OCI-LY7 (cell line): ENCODE measurements around the gene LRRK1. TPM values are rescaled to one million over a fixed set of nuclear protein-coding genes. Genes with fewer than 3 reads are reported as not detected.

ENCODE experiments used
- BruUV-seq: library from RNA; stranded (reverse); fragments of 400-500 nt; replicated peaks from 2 replicates; lab custom pipeline; 2021; lab: Mats Ljungman, UMichigan
- CTCF ChIA-PET: fragments of 300-600 bp; sonication (Branson Sonifier 250); formaldehyde crosslinking; loops from one replicate; lab custom pipeline; 2022; ENCODE audit warnings: antibody characterized with exemption; ENCODE audit not compliant: unreplicated experiment; lab: Charles Lee
- POLR2A ChIA-PET: fragments of 300-600 bp; sonication (Branson Sonifier 250); formaldehyde crosslinking; loops from one replicate; lab custom pipeline; 2022; ENCODE audit warnings: antibody characterized with exemption; lab: Charles Lee
- DNase-seq: peaks from one replicate; pipeline ENCODE4 v3.0.0-alpha.2; 2015; ENCODE audit warnings: low spot score
- H2AFZ ChIP-seq: fragments of 200-600 bp; sonication (generic), shearing (Covaris generic); 2 replicates; pipeline ENCODE4 v1.6.1; 2014; ENCODE audit warnings: mild to moderate bottlenecking, antibody characterized with exemption, low read length, moderate library complexity
- H3K27ac ChIP-seq: fragments of 200-600 bp; sonication (generic); 2 replicates; pipeline ENCODE4 v1.5.1; 2014; ENCODE audit warnings: mixed run types, low read depth, mild to moderate bottlenecking, moderate library complexity, low read length, inconsistent platforms; ENCODE audit not compliant: poor library complexity, severe bottlenecking
- H3K36me3 ChIP-seq: fragments of 200-600 bp; sonication (generic); 2 replicates; pipeline ENCODE4 v1.6.1; 2014; ENCODE audit warnings: mild to moderate bottlenecking, antibody characterized with exemption, low read length, moderate library complexity, mixed read lengths; ENCODE audit not compliant: insufficient read depth
- H3K4me1 ChIP-seq: fragments of 200-600 bp; sonication (generic); 2 replicates; pipeline ENCODE4 v1.5.1; 2014; ENCODE audit warnings: mild to moderate bottlenecking, low read length; ENCODE audit not compliant: insufficient read depth, poor library complexity, severe bottlenecking
- H3K4me2 ChIP-seq: fragments of 200-600 bp; sonication (generic); 2 replicates; pipeline ENCODE4 v1.6.1; 2014; ENCODE audit warnings: mild to moderate bottlenecking, low read length
- H3K4me3 ChIP-seq: fragments of 200-600 bp; sonication (generic); 2 replicates; pipeline ENCODE4 v1.5.1; 2014; ENCODE audit warnings: mild to moderate bottlenecking, low read depth, low read length; ENCODE audit not compliant: poor library complexity, severe bottlenecking
- H3K79me2 ChIP-seq: fragments of 200-600 bp; sonication (generic); 2 replicates; pipeline ENCODE4 v1.6.1; 2016; ENCODE audit warnings: low read depth, mild to moderate bottlenecking, low read length, moderate library complexity, mixed read lengths; ENCODE audit not compliant: insufficient read depth
- H3K9me2 ChIP-seq: fragments of 200-600 bp; sonication (generic); 2 replicates; pipeline ENCODE4 v1.6.1; 2016; ENCODE audit warnings: mild to moderate bottlenecking, low read length, mixed read lengths; ENCODE audit not compliant: insufficient read depth
- H3K9me3 ChIP-seq: fragments of 200-600 bp; sonication (generic); 2 replicates; pipeline ENCODE4 v1.6.1; 2014; ENCODE audit warnings: mild to moderate bottlenecking, mixed run types, low read length, mixed read lengths
- H4K20me1 ChIP-seq: fragments of 200-600 bp; sonication (generic); 2 replicates; pipeline ENCODE4 v1.6.1; 2014; ENCODE audit warnings: mild to moderate bottlenecking, antibody characterized with exemption, low read length, moderate library complexity, mixed read lengths; ENCODE audit not compliant: insufficient read depth
- EZH2phosphoT487 ChIP-seq: fragments of 200-600 bp; sonication (generic); IDR thresholded peaks from 2 replicates; pipeline ENCODE4 v1.6.1; 2018; ENCODE audit warnings: low read depth, borderline replicate concordance, mild to moderate bottlenecking, mixed run types, antibody characterized with exemption, low read length, moderate library complexity, mixed read lengths
- intact Hi-C: fragments of 100-400 bp; cut with micrococcal nuclease; formaldehyde crosslinking; loops from one replicate; pipeline ENCODE4 v1.10.0; 2022; ENCODE audit not compliant: unreplicated experiment
- total RNA-seq, 2 experiments: library from RNA; depleted of rRNA in 1 of 2; stranded (reverse); fragments of >200 nt in 1 of 2; shearing (Covaris generic) in 1 of 2; gene quantifications; 2 replicates each; pipeline ENCODE4 v1.2.3, GENCODE V29; 2014 to 2022
- TF ChIP-seq, protein P1 (sequence below): fragments of 200-600 bp; sonication (generic); conservative IDR thresholded peaks from 2 replicates; pipeline ENCODE4 v1.5.1; 2014; ENCODE audit warnings: mild to moderate bottlenecking, antibody characterized with exemption, low read length, moderate library complexity, mixed read lengths

Gene LRRK1
- total RNA-seq, 2 experiments from 2014 or later, result 92.3 to 233 TPM

DNA sequence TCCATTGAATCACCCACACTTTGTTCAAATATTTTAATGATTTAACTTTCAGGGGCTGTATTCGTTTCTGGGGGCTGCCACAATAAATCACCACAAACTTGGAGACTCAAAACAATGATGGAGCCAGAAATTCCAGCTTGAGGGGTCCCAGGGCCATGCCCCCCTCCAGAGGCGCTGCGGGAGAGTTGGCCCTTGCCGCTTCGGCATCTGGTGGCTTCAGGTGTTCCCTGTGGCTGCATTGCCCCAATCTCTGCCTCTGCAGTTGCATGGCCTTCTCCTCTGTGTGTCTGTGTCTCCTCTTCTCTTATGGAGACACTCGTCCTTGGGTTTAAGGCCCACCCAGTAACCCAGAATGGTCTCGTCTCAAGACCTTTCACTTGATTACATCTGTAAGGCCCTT, 187.9 kb downstream of the LRRK1 start:
- BruUV-seq, result no TSS peak

DNA sequence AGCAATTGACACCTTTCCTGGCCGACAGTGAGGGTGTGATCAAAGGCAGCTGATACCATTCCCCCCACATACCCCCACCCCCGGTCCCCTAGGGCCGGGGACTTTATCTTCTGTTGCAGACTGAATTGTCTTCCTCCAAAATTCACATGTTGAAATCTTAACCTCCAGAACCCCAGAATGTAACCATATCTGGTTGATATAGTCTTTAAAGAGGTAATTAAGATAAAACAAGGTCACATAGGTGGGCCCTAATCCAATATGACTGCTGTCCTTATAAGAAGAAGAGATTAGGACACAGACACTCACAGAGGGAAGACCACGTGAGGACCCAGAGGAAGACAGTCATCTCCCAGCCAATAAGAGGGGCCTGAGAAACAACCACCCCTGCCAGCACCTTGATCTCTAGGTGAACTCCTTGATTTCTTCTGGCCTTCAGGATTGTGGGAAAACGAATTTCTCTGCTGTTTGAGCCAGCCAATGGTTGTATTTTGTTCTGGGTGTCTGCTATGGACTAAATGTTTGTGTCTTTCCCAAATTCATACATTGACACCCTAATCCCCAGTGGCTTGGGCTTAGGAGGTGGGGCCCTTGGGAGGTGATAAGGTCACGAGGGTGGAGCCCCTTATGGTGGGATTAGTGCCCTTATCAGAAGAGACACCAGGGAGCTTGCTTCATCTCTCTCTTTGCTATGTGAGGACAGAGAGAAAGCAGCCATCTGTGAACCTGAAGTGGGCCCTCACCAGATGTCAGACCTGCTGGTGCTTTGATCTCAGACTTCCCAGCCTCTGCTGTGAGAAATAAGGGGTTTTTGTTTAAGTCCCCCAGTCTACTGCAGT, 188.7 kb downstream of the LRRK1 start:
- H2AFZ ChIP-seq, result no peak overlapping the region
- no peaks in the 10 kb centered on the region for H3K36me3 ChIP-seq
- intact Hi-C loops, result no loop called here
- no peak for DNase-seq
- no peaks in the 10 kb centered on the region for H3K9me3 ChIP-seq
- no peaks in the 10 kb centered on the region for H3K4me1 ChIP-seq
- TF ChIP-seq, protein P1, sequence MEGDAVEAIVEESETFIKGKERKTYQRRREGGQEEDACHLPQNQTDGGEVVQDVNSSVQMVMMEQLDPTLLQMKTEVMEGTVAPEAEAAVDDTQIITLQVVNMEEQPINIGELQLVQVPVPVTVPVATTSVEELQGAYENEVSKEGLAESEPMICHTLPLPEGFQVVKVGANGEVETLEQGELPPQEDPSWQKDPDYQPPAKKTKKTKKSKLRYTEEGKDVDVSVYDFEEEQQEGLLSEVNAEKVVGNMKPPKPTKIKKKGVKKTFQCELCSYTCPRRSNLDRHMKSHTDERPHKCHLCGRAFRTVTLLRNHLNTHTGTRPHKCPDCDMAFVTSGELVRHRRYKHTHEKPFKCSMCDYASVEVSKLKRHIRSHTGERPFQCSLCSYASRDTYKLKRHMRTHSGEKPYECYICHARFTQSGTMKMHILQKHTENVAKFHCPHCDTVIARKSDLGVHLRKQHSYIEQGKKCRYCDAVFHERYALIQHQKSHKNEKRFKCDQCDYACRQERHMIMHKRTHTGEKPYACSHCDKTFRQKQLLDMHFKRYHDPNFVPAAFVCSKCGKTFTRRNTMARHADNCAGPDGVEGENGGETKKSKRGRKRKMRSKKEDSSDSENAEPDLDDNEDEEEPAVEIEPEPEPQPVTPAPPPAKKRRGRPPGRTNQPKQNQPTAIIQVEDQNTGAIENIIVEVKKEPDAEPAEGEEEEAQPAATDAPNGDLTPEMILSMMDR, result no peak
- no peak for TF ChIP-seq EZH2phosphoT487
- no peak overlapping the region for H3K4me2 ChIP-seq
- no peaks in the 10 kb centered on the region for H3K79me2 ChIP-seq
- no peaks in the 10 kb centered on the region for H4K20me1 ChIP-seq
- ChIA-PET POLR2A (no interaction called here), CTCF (no interaction called here)
- H3K27ac ChIP-seq, result no peak overlapping the region
- no TSS peak for BruUV-seq
- H3K4me3 ChIP-seq, result no peak overlapping the region
- H3K9me2 ChIP-seq, result no peaks in the 10 kb centered on the region

More for the DNA sequence above, 187.9 kb downstream of the LRRK1 start:
- H3K27ac ChIP-seq, result no peak overlapping the region
- intact Hi-C loops, result no loop called here
- no peaks in the 10 kb centered on the region for H3K9me2 ChIP-seq
- H3K4me3 ChIP-seq, result no peak overlapping the region
- H3K4me1 ChIP-seq, result no peaks in the 10 kb centered on the region
- no peaks in the 10 kb centered on the region for H3K36me3 ChIP-seq
- no peak overlapping the region for H2AFZ ChIP-seq
- TF ChIP-seq EZH2phosphoT487, result no peak
- TF ChIP-seq, protein P1, result no peak
- H3K9me3 ChIP-seq, result no peaks in the 10 kb centered on the region
- CTCF ChIA-PET, result no interaction called here
- no peak overlapping the region for H3K4me2 ChIP-seq
- no peaks in the 10 kb centered on the region for H4K20me1 ChIP-seq
- no peak for DNase-seq
- H3K79me2 ChIP-seq, result no peaks in the 10 kb centered on the region
- POLR2A ChIA-PET, result no interaction called here

DNA sequence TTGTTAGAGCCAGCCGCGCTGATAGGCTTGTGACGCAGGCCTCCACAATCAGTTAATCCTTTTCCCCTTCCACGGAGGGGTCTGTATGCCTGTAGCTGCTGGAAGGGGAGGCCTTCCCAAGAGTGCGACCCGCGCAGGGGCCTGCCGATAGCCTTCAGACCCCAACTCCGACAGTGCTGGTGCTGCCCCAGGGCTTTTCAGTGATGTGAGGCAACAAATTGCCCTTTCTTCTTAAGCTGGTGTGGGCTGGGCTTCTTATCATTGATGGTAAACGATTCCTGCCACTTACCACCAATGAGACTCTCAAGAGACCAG, 189.3 kb downstream of the LRRK1 start:
- POLR2A ChIA-PET, result no interaction called here
- Histone ChIP-seq H4K20me1 (no peaks in the 10 kb centered on the region), H3K4me1 (no peaks in the 10 kb centered on the region), H3K9me2 (no peaks in the 10 kb centered on the region), H3K79me2 (no peaks in the 10 kb centered on the region), H3K9me3 (no peaks in the 10 kb centered on the region), H3K4me3 (no peak overlapping the region), H3K27ac (no peak overlapping the region), H3K36me3 (no peaks in the 10 kb centered on the region), H2AFZ (no peak overlapping the region), H3K4me2 (no peak overlapping the region)
- TF ChIP-seq, protein P1, result no peak
- no peak for TF ChIP-seq EZH2phosphoT487
- CTCF ChIA-PET, result interaction anchor here (0.6 kb wide), 1 partner anchor 80 kb away, joined by 3 read pairs; no protein-coding TSS in a partner anchor
- no peak for DNase-seq
- no TSS peak for BruUV-seq
- intact Hi-C loops, result no loop called here
